H1 (cell line): ENCODE data around the gene ARTN. TPM values are rescaled to one million over a fixed set of nuclear protein-coding genes. Genes with fewer than 3 reads are reported as not detected.

ENCODE experiments used
- CTCF ChIA-PET: fragments of 300-600 bp; sonication (Branson Sonifier 250); formaldehyde crosslinking; loops from one replicate; lab custom pipeline; 2021; ENCODE audit not compliant: partially characterized antibody; lab: Charles Lee
- POLR2A ChIA-PET: fragments of 300-600 bp; sonication (Branson Sonifier 250); formaldehyde crosslinking; loops from one replicate; lab custom pipeline; 2021; ENCODE audit warnings: inconsistent platforms; ENCODE audit not compliant: partially characterized antibody; lab: Charles Lee
- DNase-seq, 2 experiments: peaks; one replicate each; pipeline versions ENCODE4 v3.0.0 to v3.0.0-alpha.2; 2010 to 2022; ENCODE audit warnings: low spot score in 2 of 2, low read depth in 1 of 2, mixed read lengths in 1 of 2
- FAIRE-seq: peaks from 2 replicates; lab custom pipeline; 2011; peaks lifted over from hg19 to GRCh38; lab: Jason Lieb, UNC
- H2AFZ ChIP-seq: 2 replicates; pipeline ENCODE4 v1.8.1; 2012; ENCODE audit warnings: low read length, inconsistent platforms
- H2AK5ac ChIP-seq: 2 replicates; pipeline ENCODE4 v1.6.1; 2013; ENCODE audit warnings: low read depth, low read length
- H2BK120ac ChIP-seq: replicated peaks from 2 replicates; pipeline ENCODE3; 2013; ENCODE audit warnings: low read depth, low read length, inconsistent platforms
- H2BK12ac ChIP-seq: 2 replicates; pipeline ENCODE4 v1.6.1; 2013; ENCODE audit warnings: low read depth, low read length
- H2BK15ac ChIP-seq: 2 replicates; pipeline ENCODE4 v1.6.1; 2013; ENCODE audit warnings: low read length
- H2BK20ac ChIP-seq: 2 replicates; pipeline ENCODE4 v1.6.1; 2013; ENCODE audit warnings: low read length
- H2BK5ac ChIP-seq: 2 replicates; pipeline ENCODE4 v1.6.1; 2013; ENCODE audit warnings: low read depth, low read length
- H3K14ac ChIP-seq: 2 replicates; pipeline ENCODE4 v1.6.1; 2013; ENCODE audit warnings: inconsistent platforms; ENCODE audit not compliant: insufficient read length
- H3K18ac ChIP-seq: 2 replicates; pipeline ENCODE4 v1.6.1; 2013; ENCODE audit warnings: low read length; ENCODE audit errors: extremely low read depth
- H3K23ac ChIP-seq: 2 replicates; pipeline ENCODE4 v1.6.1; 2013; ENCODE audit warnings: inconsistent platforms; ENCODE audit not compliant: insufficient read length
- H3K23me2 ChIP-seq: 2 replicates; pipeline ENCODE4 v1.6.1; 2013; ENCODE audit warnings: low read depth, low read length
- H3K27ac ChIP-seq: 2 replicates; pipeline ENCODE4 v1.6.1; 2011; ENCODE audit warnings: low read depth, low read length, inconsistent platforms
- H3K27me3 ChIP-seq, 4 experiments: replicated peaks in 1 of 4; 1 replicate in 1 of 4; 2 replicates in 3 of 4; pipeline versions ENCODE4 v1.6.1 to v1.8.1; 2011 to 2013; ENCODE audit warnings: low read length in 3 of 4, mild to moderate bottlenecking in 3 of 4, inconsistent platforms in 2 of 4, mixed read lengths in 2 of 4, moderate library complexity in 1 of 4; ENCODE audit not compliant: control insufficient read depth in 3 of 4, insufficient read depth in 3 of 4; ENCODE audit errors: extremely low read depth in 1 of 4
- H3K36me3 ChIP-seq, 4 experiments: 2 replicates each; pipeline versions ENCODE4 v1.6.1 to v1.8.1; 2011 to 2013; ENCODE audit warnings: mild to moderate bottlenecking in 4 of 4, low read length in 3 of 4, moderate library complexity in 2 of 4, control low read depth in 1 of 4, inconsistent platforms in 1 of 4; ENCODE audit not compliant: insufficient read depth in 4 of 4, control insufficient read depth in 2 of 4
- H3K4ac ChIP-seq: replicated peaks from 2 replicates; pipeline ENCODE3; 2013; ENCODE audit warnings: low read length, low read depth, mixed read lengths, inconsistent platforms; ENCODE audit not compliant: insufficient read length
- H3K4me1 ChIP-seq, 4 experiments: replicated peaks in 1 of 4; 1 replicate in 1 of 4; 2 replicates in 3 of 4; pipeline versions ENCODE4 v1.6.1 to v1.8.1; 2011 to 2013; ENCODE audit warnings: low read length in 3 of 4, inconsistent platforms in 2 of 4, mixed read lengths in 1 of 4; ENCODE audit not compliant: insufficient read depth in 4 of 4, control insufficient read depth in 3 of 4
- H3K4me2 ChIP-seq, 2 experiments: 2 replicates each; pipeline versions ENCODE4 v1.6.1 to v1.8.1; 2011 to 2013; ENCODE audit warnings: low read depth in 2 of 2, low read length in 2 of 2, control low read depth in 1 of 2, inconsistent platforms in 1 of 2, mild to moderate bottlenecking in 1 of 2; ENCODE audit not compliant: insufficient read depth in 1 of 2
- H3K4me3 ChIP-seq, 4 experiments: fragments of 200-600, 300-600 bp in 1 of 4; sonication (generic), shearing (Covaris generic), sonication (Bioruptor Twin) in 1 of 4; 2 replicates each; pipeline versions ENCODE4 v1.5.1 to v1.8.1; 2011 to 2016; ENCODE audit warnings: low read length in 4 of 4, low read depth in 3 of 4, control low read depth in 2 of 4, inconsistent platforms in 2 of 4, mild to moderate bottlenecking in 2 of 4, mixed read lengths in 1 of 4, moderate library complexity in 1 of 4; ENCODE audit not compliant: insufficient read depth in 2 of 4; ENCODE audit errors: extremely low read depth in 1 of 4
- H3K56ac ChIP-seq: replicated peaks from 2 replicates; pipeline ENCODE3; 2013; ENCODE audit warnings: low read depth, mild to moderate bottlenecking, mixed read lengths, low read length, inconsistent platforms; ENCODE audit not compliant: insufficient read length
- H3K79me1 ChIP-seq: 2 replicates; pipeline ENCODE4 v1.6.1; 2013; ENCODE audit warnings: low read depth, low read length, control low read depth
- H3K79me2 ChIP-seq, 2 experiments: 2 replicates each; pipeline versions ENCODE4 v1.6.1 to v1.8.1; 2012 to 2013; ENCODE audit warnings: low read length in 2 of 2, mild to moderate bottlenecking in 2 of 2, inconsistent platforms in 1 of 2; ENCODE audit not compliant: insufficient read depth in 2 of 2, control insufficient read depth in 1 of 2
- H3K9ac ChIP-seq, 4 experiments: replicated peaks in 1 of 4; 1 replicate in 1 of 4; 2 replicates in 3 of 4; pipeline versions ENCODE4 v1.6.1 to v1.8.1; 2011 to 2013; ENCODE audit warnings: low read depth in 3 of 4, low read length in 3 of 4, control low read depth in 2 of 4, mild to moderate bottlenecking in 2 of 4, moderate library complexity in 2 of 4, inconsistent platforms in 1 of 4; ENCODE audit errors: extremely low read depth in 1 of 4
- H3K9me3 ChIP-seq, 2 experiments: 2 replicates each; pipeline versions ENCODE4 v1.6.1 to v1.8.1; 2012 to 2013; ENCODE audit warnings: mild to moderate bottlenecking in 2 of 2, moderate library complexity in 2 of 2, control low read depth in 1 of 2, inconsistent platforms in 1 of 2, low read depth in 1 of 2, low read length in 1 of 2, mixed read lengths in 1 of 2; ENCODE audit not compliant: insufficient read depth in 2 of 2
- H4K20me1 ChIP-seq, 2 experiments: replicated peaks in 1 of 2; 2 replicates each; pipeline versions ENCODE3 to v1.8.1; 2011 to 2013; ENCODE audit warnings: inconsistent platforms in 2 of 2, low read length in 2 of 2, mild to moderate bottlenecking in 1 of 2; ENCODE audit not compliant: insufficient read depth in 2 of 2, control insufficient read depth in 1 of 2
- H4K5ac ChIP-seq: 2 replicates; pipeline ENCODE4 v1.6.1; 2013; ENCODE audit warnings: low read length, low read depth, mixed read lengths, inconsistent platforms; ENCODE audit not compliant: insufficient read length
- H4K8ac ChIP-seq: 2 replicates; pipeline ENCODE4 v1.8.0; 2013; ENCODE audit warnings: mild to moderate bottlenecking, moderate library complexity, low read length, inconsistent platforms; ENCODE audit not compliant: insufficient read depth; ENCODE audit errors: extremely low read depth
- H4K91ac ChIP-seq: replicated peaks from 2 replicates; pipeline ENCODE3; 2013; ENCODE audit warnings: low read length, mixed read lengths, inconsistent platforms; ENCODE audit not compliant: insufficient read length
- CBX8 ChIP-seq: fragments of 300-800, 300-1000 bp; sonication (generic); IDR thresholded peaks from 2 replicates; pipeline ENCODE4 v1.7.1; 2016; ENCODE audit warnings: low read depth, low read length, borderline replicate concordance
- CHD2 ChIP-seq: IDR thresholded peaks from 2 replicates; pipeline ENCODE4 v1.6.1; 2012; ENCODE audit warnings: low read length, improper control_type of control experiment
- JUN ChIP-seq: IDR thresholded peaks from 2 replicates; pipeline ENCODE4 v1.6.1; 2011; ENCODE audit warnings: low read depth, mild to moderate bottlenecking, improper control_type of control experiment, low read length
- WGBS, 2 experiments: shearing (Covaris generic) in 1 of 2; methylation state at CpG; one replicate each; pipeline versions ENCODE4 v1.1.6 to v1.1.7; 2013 to 2015; ENCODE audit warnings: low lambda C conversion rate in 2 of 2, mixed read lengths in 2 of 2, inconsistent platforms in 1 of 2, low coverage in 1 of 2, missing lambda C conversion rate in 1 of 2; ENCODE audit not compliant: insufficient replicate concordance in 2 of 2, insufficient coverage in 1 of 2, insufficient read length in 1 of 2; ENCODE audit errors: extremely low coverage in 1 of 2, missing lambda C conversion rate in 1 of 2; 5-methylcytosine and 5-hydroxymethylcytosine counted together
- polyA plus RNA-seq, 7 experiments: library from polyadenylated mRNA; depleted of rRNA in 3 of 7; stranded (reverse) in 5 of 7; unstranded in 2 of 7; fragments of >200 nt in 5 of 7; fragments of 200-250 nt in 2 of 7; gene quantifications; 1 replicate in 5 of 7; 2 replicates in 1 of 7; 4 replicates in 1 of 7; pipeline versions ENCODE4 v1.2.1 to v1.2.3, GENCODE V29; 2011 to 2013; ENCODE audit warnings: missing spikeins in 2 of 7, mixed read lengths in 2 of 7
- total RNA-seq: library from RNA; stranded (reverse); fragmentation: NEBNext Ultra II Directional; extraction: Animal tissue kit (Norgen Biotek cat#: 25700); gene quantifications from 2 replicates; pipeline ENCODE4 v1.2.1, GENCODE V29; 2021

Gene ARTN
- total and polyA plus RNA-seq, 2 of the 8 experiments (the other 6 are each of a cell fraction or from before 2014, with no cell fraction given) = 13.5 to 22.7 TPM

- H3K4me1 ChIP-seq = no peaks in the 10 kb centered on the region
- H2BK20ac ChIP-seq = no peak overlapping the region
- no peak overlapping the region for H3K56ac ChIP-seq
- POLR2A ChIA-PET = interaction anchor here (0.8 to 1.4 kb wide), 3 partner anchors 8 to 13 kb away, joined by 3 read pairs; no protein-coding TSS in a partner anchor
- H3K23ac ChIP-seq = no peak overlapping the region
- no peaks in the 10 kb centered on the region for H3K79me1 ChIP-seq
- H2BK120ac ChIP-seq = no peak overlapping the region
- no peaks in the 10 kb centered on the region for H3K36me3 ChIP-seq
- no peak overlapping the region for H4K91ac ChIP-seq
- H3K9me3 ChIP-seq = no peaks in the 10 kb centered on the region
- H4K20me1 ChIP-seq = no peaks in the 10 kb centered on the region
- H3K14ac ChIP-seq = no peak overlapping the region
- H3K9ac ChIP-seq = no peak overlapping the region
- no peak overlapping the region for H2AK5ac ChIP-seq
- H3K79me2 ChIP-seq = no peaks in the 10 kb centered on the region
- H2BK5ac ChIP-seq = no peak overlapping the region
- H4K5ac ChIP-seq = no peak overlapping the region
- TF ChIP-seq CHD2 (no peak), JUN (no peak), CBX8 (no peak)
- no peak overlapping the region for H3K4ac ChIP-seq
- no peaks in the 10 kb centered on the region for H3K27me3 ChIP-seq
- no peak overlapping the region for H4K8ac ChIP-seq
- H3K4me3 ChIP-seq = no peak overlapping the region
- 88% methylated on average over 7 of the region's 7 CpGs; no CpG with 5 or more reads in 1 of the 2 experiments for WGBS, 2 experiments
- DNase-seq (no peak), FAIRE-seq (no peak)
- no peak overlapping the region for H3K18ac ChIP-seq
- no peaks in the 10 kb centered on the region for H3K23me2 ChIP-seq
- H3K27ac ChIP-seq = no peak overlapping the region
- CTCF ChIA-PET = interaction anchor here (1.0 to 8.5 kb wide), 7 partner anchors 9 to 156 kb away, joined by 3 to 88 read pairs (median 5); partner anchors contain the start of gene ARTN
- no peak overlapping the region for H2BK15ac ChIP-seq
- no peak overlapping the region for H3K4me2 ChIP-seq
- no peak overlapping the region for H2AFZ ChIP-seq
- H2BK12ac ChIP-seq = no peak overlapping the region; the same call in 1 of the 2 replicates
Measured at GRCh38 chr1:43919906-43920305, 13.7 kb upstream of the ARTN start.
